NCI-H2081 treated with DMSO at 0.1 percent for 48 hours (cell line): ENCODE results near the gene NPAS2.

ENCODE experiments used
- DNase-seq: peaks from one replicate; lab custom pipeline; 2025; lab: John Stamatoyannopoulos, UW

NPAS2 gene

DNA sequence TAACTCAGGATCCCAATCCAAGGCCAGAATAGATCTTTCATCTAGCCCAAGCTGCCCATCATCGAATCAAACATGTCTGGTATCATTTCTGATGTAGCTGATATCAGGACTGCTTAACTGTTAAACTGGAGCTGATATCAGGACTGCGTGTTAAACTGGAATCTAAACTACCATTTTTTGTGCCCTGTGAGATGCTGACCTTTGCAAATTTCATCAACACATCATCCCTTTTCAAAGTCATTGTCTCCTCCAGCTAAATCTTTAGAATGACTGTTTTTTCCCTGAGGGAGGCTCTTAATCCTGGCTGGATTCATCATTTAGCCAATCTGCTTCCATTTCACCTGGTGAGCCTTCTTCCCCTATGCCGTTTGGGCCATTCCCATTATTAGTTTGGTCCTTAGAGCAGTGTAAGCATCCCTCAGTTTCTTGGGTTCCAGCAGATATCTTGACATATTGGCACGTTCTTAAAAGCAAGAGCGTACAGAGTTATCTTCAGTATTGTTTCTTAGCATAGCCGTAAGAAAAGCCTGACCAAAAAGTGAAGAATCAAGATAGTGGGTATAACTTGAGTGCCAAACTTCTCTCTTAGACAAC is 194.4 kb downstream of the NPAS2 start:
- DNase-seq: no peak

DNA sequence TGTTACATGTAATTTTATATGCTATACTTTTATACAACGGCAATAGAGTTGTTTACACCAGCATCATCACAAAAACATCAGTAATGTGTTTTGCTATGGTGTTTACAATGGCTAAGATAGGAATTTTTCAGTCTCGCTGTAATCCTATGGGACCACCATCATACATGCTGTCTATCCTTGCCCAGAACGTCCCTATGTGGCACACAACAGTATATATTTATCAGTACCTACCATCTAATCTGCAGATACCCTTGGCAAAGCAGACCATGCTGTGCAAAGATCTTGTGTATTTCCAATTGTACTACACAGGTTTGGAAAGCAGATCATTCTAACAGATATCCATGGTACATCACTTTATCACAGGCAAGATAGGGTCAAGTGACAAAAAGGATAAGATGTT is 197.4 kb downstream of the NPAS2 start:
- DNase-seq: no peak

DNA sequence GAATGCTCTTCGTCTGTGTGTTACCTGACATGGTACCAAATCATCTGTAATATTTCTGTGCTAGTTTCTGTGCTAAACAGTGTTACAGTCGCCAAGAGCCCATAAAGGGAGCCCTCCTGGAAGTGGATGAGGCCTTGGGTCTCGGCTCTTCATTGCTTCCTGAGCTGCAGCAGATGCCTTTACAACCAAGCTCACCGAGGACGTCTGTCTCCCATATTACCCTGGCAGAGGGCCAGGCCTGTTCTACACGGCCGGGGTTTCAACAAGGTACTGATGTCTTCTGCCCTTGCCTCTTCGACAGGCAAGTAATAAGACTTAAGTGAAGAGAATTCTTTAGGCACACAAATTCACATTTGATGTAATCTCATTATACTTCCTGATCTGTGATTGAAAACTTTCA is 199.0 kb downstream of the NPAS2 start:
- no peak for DNase-seq

DNA sequence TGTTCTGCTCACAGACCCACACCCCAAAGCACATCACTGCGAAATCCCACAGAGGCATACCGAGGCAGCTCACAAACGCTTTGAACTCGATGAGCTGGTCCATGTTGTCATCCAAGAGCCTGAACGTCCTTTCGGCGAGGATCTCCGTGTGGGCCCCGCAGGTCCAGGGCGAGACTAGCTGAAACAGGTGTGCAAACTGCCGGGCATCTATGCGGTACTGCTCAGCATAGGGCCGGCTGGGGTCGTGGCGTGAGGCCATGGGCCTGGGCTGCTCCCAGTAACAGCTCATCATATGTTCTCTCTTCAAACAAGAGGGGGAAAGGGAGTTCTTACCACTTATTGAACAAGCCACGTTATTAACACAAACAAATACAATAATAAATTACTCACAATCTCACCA is 202.3 kb downstream of the NPAS2 start:
- no peak for DNase-seq

DNA sequence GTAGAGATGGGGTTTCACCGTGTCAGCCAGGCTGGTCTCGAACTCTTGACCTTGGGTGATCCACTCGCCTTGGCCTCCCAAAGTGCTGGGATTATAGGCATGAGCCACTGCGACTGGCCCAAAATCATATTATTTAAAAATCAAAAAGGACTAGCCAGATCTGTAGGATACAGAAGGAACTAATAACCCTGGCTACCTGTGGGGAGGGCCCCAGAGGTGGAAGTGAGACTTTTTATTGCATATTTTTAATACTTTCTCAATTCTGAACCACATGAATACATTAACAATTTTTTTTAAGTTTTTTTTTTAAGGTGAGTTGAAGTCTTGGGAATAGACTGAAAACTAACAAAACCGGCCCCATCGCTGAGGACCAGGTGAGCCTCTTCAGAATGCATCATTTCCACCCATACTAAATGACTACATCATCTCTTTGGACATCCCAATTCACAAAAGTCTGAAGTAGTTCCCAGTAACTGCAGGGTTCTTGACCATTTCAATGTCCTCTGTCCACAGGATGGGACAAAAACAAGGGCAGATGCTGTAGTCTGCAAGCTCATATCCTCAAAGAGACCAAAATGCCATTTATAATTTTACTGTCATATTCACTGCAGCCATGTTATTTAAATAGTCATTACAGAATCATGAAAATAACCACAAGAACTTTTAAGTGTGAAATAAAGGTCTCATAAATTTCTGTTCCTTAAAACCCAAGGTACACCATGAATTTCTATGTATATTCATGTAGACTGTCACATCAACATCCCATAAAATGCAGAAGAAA is 203.6 kb downstream of the NPAS2 start:
- DNase-seq: no peak

DNA sequence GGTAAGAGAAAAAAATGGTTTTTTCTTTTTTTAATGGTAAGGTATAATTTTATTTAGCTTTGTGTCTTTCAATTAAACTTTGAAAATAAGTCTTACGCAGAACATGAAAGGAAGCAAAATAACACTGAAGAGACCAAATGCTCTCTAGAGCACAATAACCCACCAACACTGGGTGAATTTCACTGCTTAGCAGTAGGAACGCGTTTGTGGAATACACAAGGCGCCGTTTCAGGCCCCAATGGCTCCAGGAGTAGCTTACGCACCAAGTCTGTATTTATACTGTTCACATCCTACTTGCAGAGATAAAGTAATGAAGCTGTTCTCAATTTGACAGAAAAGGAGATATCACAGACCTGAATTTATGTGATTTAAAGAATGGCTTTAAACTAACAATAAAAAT is 205.6 kb downstream of the NPAS2 start:
- no peak for DNase-seq

DNA sequence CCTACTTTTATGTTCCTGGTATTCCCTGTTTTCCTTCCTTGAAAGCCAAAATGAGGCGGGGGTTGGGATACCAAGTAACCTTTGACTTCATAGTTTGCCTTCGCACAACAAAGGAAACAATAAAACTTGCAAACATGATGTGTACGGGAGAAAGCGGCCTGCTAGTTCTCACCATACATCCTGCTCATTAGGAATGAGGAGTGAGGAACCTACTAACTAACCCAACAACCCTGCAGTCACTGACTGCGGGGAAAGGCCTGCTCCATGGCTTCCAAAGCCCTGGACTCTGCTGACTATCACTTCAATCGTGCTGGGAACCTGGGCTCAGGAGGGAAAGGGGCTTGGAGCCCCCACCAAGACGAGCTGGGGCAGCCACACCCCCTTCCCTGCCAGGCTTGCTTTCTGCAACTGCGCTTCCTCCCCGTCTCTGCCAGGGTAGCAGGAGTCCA is 206.3 kb downstream of the NPAS2 start:
- no peak for DNase-seq

DNA sequence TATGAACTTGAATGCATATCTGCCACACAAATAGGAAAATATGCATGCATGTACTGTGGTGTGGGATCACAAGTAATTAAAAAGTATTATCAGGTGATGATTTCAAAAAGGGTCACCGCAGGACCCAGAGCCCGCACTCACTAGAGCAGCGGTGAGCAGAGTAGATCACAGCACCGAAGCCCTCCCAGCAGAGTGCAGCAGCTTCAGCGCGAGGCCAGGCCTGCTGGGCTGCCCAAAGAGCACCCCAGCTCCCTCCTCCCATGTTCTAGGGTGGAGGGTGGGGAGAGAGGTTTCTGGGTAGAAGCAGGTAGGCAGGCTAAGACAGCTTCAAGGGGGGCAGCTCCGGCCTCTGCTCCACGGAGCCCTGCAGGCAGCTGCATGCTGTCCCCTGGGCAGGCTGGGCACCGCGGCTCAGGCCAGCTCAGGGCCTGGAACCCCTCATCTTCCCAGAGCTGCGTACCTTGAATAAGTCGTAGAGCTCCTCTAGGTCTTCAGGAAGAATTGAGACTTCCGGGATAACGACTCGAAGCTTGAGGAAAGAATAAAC is 207.1 kb downstream of the NPAS2 start:
- no peak for DNase-seq

DNA sequence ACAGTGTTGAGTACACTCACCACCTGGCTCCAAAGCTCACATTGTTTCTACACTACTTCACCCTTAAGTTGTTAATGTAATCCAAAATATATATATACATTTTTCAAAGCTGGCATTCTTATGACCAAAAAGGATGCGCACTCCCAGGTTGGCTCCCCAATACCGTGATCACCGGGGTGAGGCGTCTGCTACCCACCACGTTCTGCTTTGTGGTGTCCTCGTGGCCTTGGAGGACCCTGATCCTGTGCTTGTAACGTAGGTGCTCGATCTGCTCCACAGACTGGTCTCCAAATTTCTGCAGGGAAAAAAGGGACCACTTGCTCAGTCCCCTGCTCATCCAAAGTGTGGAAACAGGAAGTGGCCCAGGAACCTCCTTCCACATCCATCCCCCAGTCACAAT is 207.9 kb downstream of the NPAS2 start:
- DNase-seq: no peak

DNA sequence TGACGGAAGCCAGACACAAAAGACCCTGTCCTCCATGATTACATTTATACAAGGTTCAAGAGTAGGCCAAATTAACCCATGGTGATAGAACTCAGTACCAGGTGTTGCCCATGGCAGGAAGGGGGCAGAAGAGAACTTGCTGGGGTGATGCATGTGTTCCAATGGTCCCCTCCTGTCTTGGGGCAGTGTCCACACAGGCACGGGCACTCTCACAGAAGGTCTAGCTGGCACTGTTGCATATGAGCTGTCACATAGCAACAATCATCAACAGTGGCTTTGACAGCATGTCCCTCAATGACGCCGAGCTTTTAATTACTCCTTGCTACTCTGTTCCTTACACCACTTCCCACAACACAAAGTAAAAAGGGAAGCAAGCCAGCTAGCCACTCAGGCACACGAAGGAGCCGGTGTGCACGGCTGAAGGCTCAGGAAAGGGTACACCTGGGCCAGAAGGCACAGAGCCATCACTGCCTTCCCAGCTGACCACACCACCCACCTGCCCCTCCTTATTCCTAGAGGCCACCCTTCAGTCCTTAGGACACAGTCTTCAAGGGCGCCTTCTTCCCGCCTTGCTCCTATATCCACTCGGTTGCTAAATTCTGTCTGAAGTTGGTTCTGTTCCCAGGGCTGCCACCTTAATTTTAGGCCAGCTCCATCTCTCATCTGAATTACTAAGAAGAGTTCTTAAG is 211.1 kb downstream of the NPAS2 start:
- no peak for DNase-seq

DNA sequence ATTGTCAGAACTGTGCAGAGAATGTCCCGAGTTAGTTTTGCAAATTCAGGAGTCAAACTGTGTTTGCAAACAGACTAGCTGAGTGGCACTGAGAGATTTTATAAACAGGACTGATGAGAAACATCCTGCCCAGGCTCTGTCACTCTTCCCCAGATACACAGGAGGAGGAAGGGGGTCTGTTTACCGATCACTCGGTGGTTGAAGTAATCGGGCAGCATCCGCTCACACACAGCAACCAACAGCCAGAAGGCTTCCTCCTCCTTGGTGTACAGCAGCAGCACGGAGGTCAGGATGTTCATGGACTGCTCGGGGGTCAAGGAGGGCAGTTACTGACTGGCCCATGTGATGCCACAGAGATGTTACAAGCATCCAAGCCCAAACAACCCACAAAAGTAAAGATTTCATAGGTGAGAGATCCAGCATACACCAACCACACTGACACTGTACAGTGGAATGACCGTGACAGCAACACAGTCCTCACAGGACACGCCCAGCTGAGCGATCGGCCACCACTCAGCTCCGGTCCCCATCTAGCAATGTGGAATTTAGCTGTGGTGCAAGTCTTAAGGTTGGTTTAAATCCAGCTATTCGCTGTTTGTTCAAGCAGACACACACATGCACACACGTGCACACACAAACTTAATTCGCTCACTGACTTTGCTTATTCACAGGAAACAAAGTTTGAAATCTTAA is 212.3 kb downstream of the NPAS2 start:
- DNase-seq: no peak

DNA sequence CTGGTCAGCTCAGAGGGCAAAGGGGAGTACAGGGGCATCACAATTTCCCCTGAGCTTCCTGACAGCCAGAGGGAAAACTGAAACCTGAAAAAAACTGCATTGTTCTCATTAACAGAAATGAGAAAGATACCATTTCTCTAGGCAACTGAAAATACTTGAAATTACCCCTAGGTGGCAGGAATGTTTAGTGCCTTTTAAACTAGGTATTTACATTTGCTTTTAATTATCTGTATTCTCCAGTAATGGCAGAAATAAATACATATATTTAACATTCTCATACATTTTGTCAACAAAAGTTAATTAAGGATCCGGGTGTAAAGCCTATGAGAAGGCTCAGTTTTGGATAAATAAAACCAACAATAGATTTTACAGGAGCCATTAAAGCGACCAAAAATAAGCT is 216.6 kb downstream of the NPAS2 start:
- no peak for DNase-seq

DNA sequence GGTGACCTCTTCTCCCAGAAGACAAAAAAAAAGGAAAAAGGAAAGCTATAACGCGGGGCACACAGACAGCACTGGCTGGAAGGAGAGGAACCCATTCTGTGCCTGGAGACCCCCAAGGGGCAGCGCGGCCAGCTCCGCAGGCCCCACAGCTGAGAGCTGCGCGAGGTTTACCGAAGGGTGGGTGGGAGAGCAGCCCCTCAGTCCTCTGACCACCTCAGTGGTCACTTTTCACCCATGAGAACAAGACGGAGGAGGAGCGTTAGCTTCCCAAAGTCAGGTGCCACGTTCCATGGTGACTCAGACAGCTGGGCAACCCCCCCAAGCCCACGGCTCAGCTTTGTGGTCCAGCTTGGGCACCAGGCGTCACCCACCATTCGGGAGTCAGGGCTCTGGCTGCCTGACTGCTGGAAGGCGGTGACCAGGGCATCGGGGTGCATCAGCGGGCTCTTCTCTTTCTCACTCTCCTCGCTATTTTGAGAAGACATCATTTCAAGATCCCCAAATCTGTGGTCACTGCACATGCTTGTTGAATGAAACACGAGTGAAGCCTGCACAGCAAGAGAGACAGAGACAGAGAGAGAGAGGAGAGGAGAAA is 217.3 kb downstream of the NPAS2 start:
- no peak for DNase-seq

DNA sequence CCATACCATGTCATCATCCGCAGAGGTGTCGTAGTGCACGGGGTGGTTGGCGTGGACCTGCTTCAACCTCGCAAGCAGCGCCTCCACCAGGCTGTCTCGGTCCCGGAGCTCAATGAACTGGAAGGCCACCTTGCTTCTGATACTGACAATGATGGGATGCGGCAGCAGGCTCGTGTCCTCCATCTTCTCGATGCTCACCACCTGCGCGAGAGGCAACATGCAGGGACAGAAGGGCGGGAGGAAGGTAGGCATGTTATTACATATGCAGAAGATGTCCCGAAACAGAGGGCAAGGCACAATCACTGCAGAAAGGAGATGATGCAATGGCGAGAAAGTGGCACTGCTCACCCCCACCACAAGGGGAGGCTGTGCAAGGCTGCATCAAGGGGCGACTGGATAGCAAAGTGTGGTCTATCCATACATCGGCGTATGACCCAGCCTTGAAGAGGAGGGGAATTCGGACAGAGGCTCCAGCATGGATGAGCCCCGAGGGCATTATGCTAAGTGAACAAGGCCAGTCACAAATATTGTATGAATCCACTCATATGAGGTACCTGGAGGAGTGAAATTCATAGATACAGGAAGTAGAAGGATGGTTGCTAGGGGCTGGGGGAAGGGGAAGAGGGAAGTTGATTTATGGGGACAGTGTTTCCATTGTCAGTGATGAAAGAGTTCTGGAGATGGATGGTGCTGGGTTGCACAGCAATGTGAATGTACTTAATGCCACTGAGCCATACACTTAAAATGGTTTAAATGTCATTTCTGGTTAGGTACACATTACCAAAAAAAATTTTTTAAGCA is 218.7 kb downstream of the NPAS2 start:
- no peak for DNase-seq

DNA sequence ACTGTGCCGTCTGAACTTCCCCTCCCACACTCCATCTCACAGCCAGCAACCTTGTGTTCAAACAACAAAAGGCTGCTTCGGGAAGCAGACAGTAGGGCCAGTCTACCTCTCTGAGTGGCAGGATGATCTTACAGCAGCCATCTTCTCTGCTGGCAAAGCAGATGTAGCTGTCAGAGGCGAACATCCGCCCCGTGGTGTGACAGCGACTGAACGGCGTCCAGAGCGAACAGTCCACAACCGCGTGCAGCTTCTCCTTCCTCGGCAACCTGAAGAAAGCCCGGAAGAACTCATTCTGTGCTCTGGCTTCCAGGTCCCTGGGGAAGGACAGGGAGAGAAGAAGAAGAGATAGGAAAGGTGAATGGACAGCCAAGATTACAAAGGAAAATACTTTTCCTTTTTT is 220.1 kb downstream of the NPAS2 start:
- DNase-seq: no peak

DNA sequence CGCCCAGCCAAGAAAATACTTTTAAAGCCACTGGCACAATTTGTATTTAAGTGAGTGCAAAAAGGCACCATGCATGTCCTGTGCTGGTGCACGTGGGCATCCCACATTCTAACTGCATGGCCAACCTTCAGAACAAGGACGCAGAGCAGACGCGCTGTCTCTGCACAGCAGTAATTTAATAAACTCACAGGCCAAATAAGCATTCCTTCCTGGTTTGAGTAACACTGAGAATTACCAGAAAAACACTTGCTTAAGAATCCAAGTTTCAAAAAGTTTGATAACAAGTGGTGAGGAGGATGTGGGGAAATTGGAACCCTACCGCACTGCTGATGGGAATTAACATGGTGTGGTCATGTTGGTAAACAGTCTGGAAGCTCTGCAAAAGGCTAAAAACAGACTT is 220.8 kb downstream of the NPAS2 start:
- no peak for DNase-seq

DNA sequence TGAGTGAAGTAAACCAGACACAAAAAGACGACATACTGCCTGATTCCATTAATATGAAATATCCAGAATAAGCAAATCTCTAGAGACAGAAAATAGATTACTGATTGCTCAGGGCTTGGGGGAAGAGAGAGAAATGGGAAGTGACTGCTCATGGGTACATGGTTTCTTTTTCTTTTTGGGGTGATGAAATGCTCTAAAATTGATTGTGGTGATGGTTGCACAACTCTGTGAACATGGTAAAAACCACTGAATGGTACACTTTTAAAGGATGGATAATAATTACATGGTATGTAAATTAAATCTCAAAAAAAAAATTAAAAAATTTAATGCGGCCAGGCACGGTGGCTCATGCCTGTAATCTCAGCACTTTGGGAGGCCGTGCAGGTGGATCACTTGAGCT is 221.5 kb downstream of the NPAS2 start:
- DNase-seq: no peak

DNA sequence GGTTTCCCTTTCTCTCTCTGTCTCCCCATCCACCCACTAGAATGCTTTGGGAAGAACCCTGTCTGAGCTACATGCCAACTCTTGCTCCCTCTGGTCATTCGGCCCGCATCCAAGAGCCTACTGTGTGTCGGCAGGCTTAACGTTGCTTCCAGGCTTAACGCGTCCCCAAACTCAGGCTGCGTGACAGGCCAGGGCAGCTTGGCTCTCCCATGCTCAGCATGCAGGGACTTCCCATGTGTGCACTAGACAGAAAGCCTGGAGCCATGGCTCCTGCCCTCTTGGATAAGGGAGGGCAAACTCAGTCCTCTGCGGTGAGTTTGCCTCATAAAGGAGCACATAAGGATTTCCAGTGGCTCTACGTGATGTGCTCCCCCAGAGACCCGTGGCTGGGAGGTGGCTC is 225.4 kb downstream of the NPAS2 start:
- DNase-seq: no peak
